ENCODE data around the gene GCNT2. TPM values are rescaled to one million over a fixed set of nuclear protein-coding genes. Genes with fewer than 3 reads are reported as not detected.
"Not testable (repeated sequence)": the region's sequence is repeated elsewhere in the genome, so short reads cannot be mapped to it uniquely, and the experiment has no call there.

The GCNT2 gene
- total and polyA plus RNA-seq, 10 donors = 1.8 to 27.2 (median 11.3) TPM

DNA sequence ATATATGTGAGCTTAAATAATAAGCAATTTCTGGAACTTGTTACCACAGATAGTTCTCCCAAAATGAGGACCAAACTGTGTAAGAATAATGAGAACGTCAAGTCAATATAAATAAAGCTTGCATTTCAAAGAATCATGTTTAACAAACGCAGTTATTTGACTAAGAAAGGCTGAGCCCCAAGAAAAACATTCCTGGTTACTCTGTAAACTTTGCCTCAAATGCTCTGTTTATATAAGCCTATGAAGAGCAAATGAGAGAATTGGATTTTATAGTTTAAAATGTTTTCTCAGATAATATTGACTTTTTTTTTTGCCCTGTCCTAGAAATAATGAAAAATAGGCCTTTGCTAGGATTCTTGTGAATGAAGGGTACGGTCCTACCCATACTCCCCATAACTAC is 91.9 kb downstream of the GCNT2 start:
- intact Hi-C loops (cut with DNase I; ENCODE audit: low total_unique reads) = no loop called here

DNA sequence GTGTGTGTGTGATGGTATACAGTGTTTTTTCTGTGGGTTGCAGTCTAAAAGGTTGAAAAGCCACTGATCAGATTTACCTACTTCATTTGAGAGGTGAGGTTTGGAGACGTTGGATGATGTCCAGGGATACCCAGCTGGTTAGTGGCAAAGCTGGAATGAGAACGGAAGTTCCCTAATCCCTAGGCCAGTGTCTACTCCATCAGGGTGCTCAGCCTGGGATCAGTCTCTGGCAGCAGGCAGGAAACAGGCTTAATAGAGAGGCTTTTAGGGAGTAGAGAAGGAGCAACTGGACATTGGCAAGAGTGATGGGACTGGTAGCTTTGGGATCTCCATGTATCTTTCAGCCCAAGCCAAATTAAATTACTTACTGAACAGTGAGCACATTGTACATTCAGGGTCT is 92.6 kb downstream of the GCNT2 start:
- Histone ChIP-seq H3K4me3 (no peak overlapping the region), H3K9me3 (peaks cover 0 to 3% (median 0%) of the 10 kb centered on the region in 8 donors), H3K27ac (no peak overlapping the region), H3K27me3 (replicated peaks in 1 of 7) (no peaks in the 10 kb centered on the region), H3K4me1 (no peaks in the 10 kb centered on the region), H3K36me3 (no peaks in the 10 kb centered on the region)
- DNase-seq = no peak
- 73 to 87% (median 81%) methylated on average over 2 of the region's 2 CpGs for WGBS, 5 donors
- TF ChIP-seq, protein P1, sequence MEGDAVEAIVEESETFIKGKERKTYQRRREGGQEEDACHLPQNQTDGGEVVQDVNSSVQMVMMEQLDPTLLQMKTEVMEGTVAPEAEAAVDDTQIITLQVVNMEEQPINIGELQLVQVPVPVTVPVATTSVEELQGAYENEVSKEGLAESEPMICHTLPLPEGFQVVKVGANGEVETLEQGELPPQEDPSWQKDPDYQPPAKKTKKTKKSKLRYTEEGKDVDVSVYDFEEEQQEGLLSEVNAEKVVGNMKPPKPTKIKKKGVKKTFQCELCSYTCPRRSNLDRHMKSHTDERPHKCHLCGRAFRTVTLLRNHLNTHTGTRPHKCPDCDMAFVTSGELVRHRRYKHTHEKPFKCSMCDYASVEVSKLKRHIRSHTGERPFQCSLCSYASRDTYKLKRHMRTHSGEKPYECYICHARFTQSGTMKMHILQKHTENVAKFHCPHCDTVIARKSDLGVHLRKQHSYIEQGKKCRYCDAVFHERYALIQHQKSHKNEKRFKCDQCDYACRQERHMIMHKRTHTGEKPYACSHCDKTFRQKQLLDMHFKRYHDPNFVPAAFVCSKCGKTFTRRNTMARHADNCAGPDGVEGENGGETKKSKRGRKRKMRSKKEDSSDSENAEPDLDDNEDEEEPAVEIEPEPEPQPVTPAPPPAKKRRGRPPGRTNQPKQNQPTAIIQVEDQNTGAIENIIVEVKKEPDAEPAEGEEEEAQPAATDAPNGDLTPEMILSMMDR (IDR thresholded peaks at IDR 0.05 in 8 of 11, conservative IDR thresholded peaks at IDR 0.05 in 3 of 11) = no peak
- TF ChIP-seq POLR2AphosphoS5 (IDR thresholded peaks at IDR 0.05) = no peak
- TF ChIP-seq POLR2A (IDR thresholded peaks at IDR 0.05) = no peak
- intact Hi-C loops (cut with DNase I; ENCODE audit: low total_unique reads) = no loop called here

More for the DNA sequence above, 91.9 kb downstream of the GCNT2 start:
- Histone ChIP-seq H3K27me3 (replicated peaks in 1 of 7) (no peaks in the 10 kb centered on the region), H3K4me1 (no peaks in the 10 kb centered on the region), H3K36me3 (no peaks in the 10 kb centered on the region), H3K9me3 (peaks cover 0 to 6% (median 0%) of the 10 kb centered on the region in 8 donors), H3K4me3 (no peak overlapping the region), H3K27ac (no peak overlapping the region)
- WGBS, 5 donors = 76 to 90% (median 83%) methylated on average over 3 of the region's 3 CpGs
- TF ChIP-seq, protein P1 (IDR thresholded peaks at IDR 0.05 in 8 of 11, conservative IDR thresholded peaks at IDR 0.05 in 3 of 11) = no peak
- TF ChIP-seq POLR2AphosphoS5 (IDR thresholded peaks at IDR 0.05) (no peak), POLR2A (IDR thresholded peaks at IDR 0.05) (no peak)
- DNase-seq = no peak

GRCh38 chr6:10615675-10616074 is 94.5 kb downstream of the GCNT2 start:
- no peak overlapping the region for H3K4me3 ChIP-seq
- 77 to 89% (median 86%) methylated on average over 8 of the region's 8 CpGs for WGBS, 5 donors
- no peaks in the 10 kb centered on the region for H3K9me3 ChIP-seq
- H3K4me1 ChIP-seq = no peaks in the 10 kb centered on the region
- no peaks in the 10 kb centered on the region for H3K27me3 ChIP-seq (replicated peaks in 1 of 7)
- no peak overlapping the region for H3K27ac ChIP-seq
- no peak for DNase-seq
- TF ChIP-seq, protein P1 (IDR thresholded peaks at IDR 0.05 in 8 of 11, conservative IDR thresholded peaks at IDR 0.05 in 3 of 11) = no peak
- TF ChIP-seq POLR2A (IDR thresholded peaks at IDR 0.05) = no peak
- no peak for TF ChIP-seq POLR2AphosphoS5 (IDR thresholded peaks at IDR 0.05)
- intact Hi-C loops (cut with DNase I; ENCODE audit: low total_unique reads) = no loop called here
- peaks cover 0 to 4% (median 0%) of the 10 kb centered on the region in 6 donors for H3K36me3 ChIP-seq

- H3K4me3 ChIP-seq; H3K9me3 ChIP-seq; intact Hi-C loops (cut with DNase I; ENCODE audit: low total_unique reads); H3K27me3 ChIP-seq (replicated peaks in 1 of 7); H3K27ac ChIP-seq; DNase-seq; H3K4me1 ChIP-seq; H3K36me3 ChIP-seq: not testable (repeated sequence)
- WGBS, 5 donors = 74 to 85% (median 77%) methylated on average over 3 of the region's 3 CpGs
Measured at GRCh38 chr6:10616266-10616665, 95.1 kb downstream of the GCNT2 start.

Measured in spleen (tissue), 11 donors.